GM18873 (cell line): ENCODE data around the gene HSPA4.
"Not testable (repeated sequence)": the region's sequence is repeated elsewhere in the genome, so short reads cannot be mapped to it uniquely, and the experiment has no call there.

Source experiments
- ATAC-seq: cut with Tn5 transposase; IDR thresholded peaks from one replicate; pipeline ENCODE4 v1.9.1; 2021; ENCODE audit warnings: mild to moderate bottlenecking, moderate library complexity, moderate number of reproducible peaks; ENCODE audit not compliant: unreplicated experiment, low FRiP score

HSPA4 gene

GRCh38 chr5:133120156-133120750, 68.4 kb downstream of the HSPA4 start:
- no peak for ATAC-seq

DNA sequence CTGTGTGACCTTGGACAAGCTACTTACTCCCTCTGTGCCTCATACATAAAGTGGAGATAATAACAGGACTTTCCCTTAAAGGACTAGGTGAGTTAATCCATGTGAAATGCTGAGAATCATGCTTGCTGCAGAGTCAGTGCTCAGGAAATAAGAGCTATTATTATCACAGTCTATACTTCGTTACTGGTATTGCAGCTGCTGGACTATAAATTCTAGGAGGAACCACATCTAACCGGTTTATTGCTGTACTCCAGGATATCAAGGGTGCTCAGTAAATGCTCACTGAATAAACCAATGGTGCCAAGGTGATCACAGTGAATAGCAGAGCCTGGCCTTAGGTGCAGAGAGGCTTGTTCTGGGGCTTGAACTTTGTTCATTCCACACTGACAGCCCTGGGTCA, 69.3 kb downstream of the HSPA4 start:
- no peak for ATAC-seq

- ATAC-seq = no peak
These were observed 69.9 kb downstream of the HSPA4 start for GRCh38 chr5:133121611-133122150.

DNA sequence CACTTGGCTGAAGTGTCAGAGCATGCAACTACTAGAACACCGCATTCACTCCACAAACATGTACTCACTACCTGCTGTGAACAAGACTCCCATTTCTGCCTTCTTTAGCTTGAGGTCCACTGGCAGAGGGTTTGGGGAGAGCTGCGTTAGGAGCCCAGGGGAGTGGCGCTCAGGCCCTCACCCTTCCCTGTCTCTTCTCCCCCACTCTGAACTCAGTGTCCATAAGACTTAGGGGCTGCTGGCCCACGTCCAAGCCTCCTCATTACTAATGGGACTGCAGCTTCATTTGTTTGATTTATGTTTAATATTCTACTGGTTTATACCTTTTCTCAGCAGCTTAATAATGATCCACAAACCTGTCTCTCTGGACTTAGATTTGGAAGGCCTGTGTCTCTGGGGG, 70.9 kb downstream of the HSPA4 start:
- ATAC-seq = no peak

- ATAC-seq = no peak
These were observed 71.5 kb downstream of the HSPA4 start for GRCh38 chr5:133123297-133123696.

DNA sequence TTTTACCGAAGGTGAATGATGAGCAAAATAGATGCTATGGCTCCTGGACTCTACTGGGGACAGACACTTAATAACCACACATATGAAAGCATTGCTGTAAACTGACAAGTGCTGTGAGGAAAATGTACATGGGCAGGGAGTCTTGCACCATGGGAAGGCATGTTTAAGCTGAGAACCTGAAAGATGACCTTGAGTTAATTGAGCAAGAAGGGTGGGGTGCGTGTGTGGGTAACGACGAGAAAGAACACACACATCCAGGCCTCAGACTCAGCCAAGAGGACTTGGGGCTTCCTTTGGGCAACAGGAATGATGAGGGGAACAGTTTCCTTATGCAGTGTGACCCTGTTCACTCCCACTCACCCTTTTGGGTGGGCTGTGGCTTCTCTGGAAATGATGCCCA, 73.1 kb downstream of the HSPA4 start:
- ATAC-seq = no peak

- ATAC-seq = no peak
These were observed 76.3 kb downstream of the HSPA4 start for GRCh38 chr5:133128066-133128465.

DNA sequence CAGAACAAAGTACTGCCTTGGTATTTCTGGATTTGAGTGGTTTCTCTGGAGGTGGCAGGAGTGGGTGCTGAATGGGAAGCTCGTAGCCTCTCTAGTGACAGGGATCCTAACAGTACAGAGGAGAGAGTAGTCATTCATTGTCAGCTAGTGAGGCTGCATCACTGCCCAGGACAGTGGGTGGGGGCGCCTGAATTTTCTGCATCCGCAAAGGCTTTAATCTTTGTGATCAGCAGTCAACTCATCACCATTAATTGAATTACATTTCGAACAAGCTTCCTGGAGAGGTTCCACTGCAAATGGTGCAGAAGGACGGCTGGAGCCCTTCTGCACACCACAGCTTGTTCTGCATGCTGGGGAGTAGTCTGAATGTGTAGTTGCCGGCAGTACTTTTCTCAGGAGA, 77.5 kb downstream of the HSPA4 start:
- ATAC-seq = no peak

DNA sequence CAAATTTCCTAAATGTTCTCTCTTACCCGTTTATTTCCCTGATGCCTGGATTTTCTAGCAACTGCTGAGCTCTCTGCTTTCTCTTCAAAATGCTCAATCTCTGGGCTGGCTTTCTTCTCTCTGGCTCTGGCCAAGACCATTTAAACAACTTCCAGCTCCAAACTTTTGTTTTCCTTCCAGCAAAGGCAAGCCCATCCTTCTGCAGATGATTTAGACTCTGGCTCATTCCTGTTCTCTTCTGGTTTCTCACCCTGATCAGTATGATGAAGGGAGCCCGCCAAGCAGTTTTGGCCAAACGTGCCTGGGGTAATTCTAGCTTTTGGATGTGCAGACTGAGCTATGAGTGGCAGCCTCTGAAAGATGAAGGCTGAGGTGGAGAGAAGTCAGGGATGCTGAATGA, 78.1 kb downstream of the HSPA4 start:
- no peak for ATAC-seq

DNA sequence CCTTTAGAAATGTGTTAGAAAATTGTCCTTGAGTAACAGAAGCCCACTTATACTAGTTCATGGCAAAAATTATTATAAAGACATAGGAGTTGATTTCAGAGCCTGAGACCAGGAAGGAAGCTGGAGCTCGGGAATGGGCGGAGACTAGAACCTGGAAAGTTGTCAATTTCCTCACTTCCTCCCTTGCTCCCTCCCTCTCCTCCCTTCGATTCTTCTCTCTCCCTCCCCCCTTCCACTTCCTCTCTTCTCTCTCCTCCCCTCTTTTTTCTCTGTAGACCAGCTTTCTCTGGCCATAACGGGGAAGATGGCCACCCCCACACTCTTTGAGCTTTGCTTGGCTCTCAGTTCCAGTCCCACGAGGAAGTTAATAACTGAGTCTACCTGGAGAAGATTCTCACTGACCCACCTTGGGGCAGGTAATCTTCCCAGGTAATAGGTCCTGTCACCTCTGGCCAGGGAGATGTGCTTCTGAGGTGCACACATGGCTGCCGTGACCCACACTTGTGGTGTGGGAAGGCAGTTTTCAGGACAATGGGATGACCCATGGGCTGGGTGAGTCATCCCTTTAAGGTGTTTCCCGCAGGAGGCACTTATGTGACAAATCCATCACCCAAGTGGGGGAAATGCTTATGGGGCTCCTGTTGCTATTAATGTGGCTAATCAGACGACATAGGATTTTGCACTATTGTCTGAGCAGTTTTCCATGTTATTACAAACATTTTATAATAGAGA, 78.7 kb downstream of the HSPA4 start:
- ATAC-seq = no peak

GRCh38 chr5:133132717-133133116, 80.9 kb downstream of the HSPA4 start:
- no peak for ATAC-seq

DNA sequence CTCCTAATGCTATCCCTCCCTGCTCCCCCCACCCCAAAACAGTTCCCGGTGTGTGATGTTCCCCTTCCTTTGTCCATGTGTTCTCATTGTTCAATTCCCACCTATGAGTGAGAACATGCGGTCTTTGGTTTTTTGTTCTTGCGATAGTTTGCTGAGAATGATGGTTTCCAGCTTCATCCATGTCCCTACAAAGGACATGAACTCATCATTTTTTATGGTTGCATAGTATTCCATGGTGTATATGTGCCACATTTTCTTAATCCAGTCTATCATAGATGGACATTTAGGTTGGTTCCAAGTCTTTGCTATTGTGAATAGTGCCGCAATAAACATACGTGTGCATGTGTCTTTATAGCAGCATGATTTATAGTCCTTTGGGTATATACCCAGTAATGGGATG, 81.4 kb downstream of the HSPA4 start:
- ATAC-seq = not testable (repeated sequence)

GRCh38 chr5:133136890-133137289, 85.1 kb downstream of the HSPA4 start:
- ATAC-seq = not testable (repeated sequence)

DNA sequence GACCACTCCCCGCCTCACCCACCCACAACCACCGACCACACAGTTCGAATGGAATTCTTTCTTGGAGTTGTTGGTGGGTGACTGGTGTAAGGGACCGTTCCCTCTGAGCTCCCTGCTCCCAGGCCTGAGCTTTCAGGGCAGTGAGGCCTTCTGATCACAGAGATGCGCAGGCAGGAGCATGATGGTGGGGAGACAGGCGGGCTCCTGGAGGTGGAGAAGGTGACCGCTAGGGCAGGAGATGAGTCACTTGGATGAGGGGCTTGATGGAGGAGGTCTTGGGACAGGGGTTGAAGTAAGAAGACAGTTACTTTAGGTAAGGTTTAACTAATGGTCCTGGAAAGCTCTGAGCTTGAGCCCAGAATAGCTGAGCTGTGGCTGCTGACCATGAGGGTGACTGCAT, 88.5 kb downstream of the HSPA4 start:
- ATAC-seq = no peak

DNA sequence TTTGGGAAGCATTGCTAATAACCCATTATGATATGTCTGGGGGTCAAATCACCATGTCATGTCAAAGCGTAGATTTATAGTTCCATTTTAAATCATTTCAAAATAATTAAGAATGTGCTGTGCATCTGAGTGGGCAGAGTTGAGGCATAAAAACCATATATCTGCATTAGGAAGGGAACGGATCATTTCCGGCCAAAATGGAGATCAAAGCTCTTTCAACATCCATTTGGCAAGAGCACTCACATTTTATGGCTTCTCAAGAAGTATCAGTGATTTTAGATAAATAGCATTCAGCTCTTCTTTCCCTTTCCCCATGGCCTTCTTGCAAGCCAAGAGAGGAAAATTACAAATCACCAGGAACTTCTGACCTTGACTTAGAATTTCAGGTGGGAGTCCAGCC, 89.9 kb downstream of the HSPA4 start:
- no peak for ATAC-seq

GRCh38 chr5:133142782-133143181, 91.0 kb downstream of the HSPA4 start:
- ATAC-seq = no peak

DNA sequence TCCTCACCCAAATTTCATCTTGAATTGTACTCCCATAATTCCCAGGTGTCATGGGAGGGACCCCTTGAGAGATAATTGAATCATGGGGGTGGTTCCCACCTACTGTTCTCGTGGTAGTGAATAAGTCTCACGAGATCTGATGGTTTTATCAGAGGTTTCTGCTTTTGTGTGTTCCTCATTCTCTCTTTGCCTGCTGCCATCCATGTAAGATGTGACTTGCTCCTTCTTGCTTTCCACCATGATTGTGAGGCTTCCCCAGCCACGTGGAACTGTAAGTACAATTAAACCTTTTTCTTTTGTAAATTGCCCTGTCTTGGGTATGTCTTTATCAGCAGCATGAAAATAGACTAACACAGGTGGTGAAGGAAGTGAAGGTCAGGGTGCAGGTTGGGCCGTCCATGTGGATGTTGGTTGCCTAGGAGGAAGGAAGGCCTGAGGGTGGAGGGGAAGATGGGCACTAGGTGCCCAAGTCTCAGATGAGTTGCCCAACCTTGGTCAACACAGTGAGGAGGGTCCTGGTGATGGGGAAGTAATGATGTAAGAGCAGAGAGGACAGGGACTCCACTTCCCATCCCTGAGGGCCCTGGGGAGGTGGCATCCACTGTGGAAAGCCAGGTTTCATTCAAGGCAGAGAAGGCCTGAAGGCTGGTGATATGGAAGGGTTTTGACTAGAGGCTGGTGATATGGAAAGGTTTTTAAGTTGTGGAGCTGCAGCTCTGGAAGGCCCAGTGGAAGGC, 92.6 kb downstream of the HSPA4 start:
- no peak for ATAC-seq

GRCh38 chr5:133145436-133146170, 93.8 kb downstream of the HSPA4 start:
- no peak for ATAC-seq

DNA sequence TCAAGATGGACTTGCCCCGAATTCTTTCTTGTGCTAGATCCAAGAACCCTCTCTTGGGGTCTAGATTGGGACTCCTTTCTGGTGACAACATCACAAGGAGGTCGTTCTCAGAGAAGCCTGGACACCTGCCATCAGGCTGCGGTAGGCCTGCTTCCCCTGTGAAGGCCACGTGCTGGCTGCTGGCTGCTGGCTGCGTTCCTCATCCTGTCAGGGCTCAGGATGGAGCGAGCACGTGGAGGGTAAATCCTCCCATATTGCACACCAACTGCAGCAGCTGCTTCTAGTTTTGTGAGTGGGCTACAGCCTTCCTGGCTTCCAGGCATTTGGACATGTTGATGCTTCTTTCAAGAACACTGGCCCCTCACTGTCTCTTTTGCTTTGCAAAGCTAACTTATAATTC, 95.6 kb downstream of the HSPA4 start:
- no peak for ATAC-seq

DNA sequence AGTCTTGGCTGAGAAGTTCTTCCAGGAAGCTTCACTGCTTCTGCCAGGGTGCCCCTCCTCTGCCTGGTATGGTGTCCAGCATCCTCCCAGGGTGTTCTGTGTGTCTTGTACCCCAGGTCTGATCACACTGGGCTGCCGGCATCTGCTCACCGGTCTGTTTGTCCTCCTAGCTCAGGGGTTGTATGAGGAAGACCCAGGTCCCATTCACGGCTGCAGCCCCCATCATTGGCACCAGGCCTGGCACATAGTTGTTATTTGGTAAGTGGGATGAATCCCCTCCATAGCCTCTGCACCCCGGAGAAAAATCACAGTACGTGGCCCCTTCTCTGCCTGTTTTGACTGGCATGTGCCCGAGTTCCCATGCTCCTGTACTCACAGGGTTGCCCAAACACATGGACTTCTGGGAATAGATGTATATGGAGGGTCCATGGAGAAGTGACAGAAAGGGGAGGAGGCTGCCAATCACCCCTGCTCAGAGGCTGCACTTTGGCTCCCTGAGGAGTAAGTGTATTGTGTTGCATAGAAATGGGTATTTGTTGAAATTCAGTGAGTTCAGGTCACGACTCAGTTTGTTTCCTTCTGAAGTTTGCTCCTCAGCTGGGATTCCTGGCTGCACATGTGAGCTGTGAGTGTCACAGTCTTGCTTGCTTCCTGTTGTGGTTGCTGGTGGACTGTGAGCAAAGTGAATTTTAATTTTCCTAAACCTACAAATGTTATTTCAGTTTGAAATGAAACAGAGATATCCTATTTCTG, 96.2 kb downstream of the HSPA4 start:
- no peak for ATAC-seq
